ENCODE data around the gene EGFL7. TPM values are rescaled to one million over a fixed set of nuclear protein-coding genes. Genes with fewer than 3 reads are reported as not detected.

EGFL7 gene
- total and polyA plus RNA-seq, 7 donors: 6.0 to 75.6 (median 43.4) TPM

GRCh38 chr9:136685790-136686533 lies 23.2 kb downstream of the EGFL7 start:
- H3K9me3 ChIP-seq: no peaks in the 10 kb centered on the region
- intact Hi-C loops (cut with DNase I): loop anchor here (2.0 kb wide), 1 partner anchor 41 kb away; no protein-coding TSS in a partner anchor

GRCh38 chr9:136686534-136686793 lies 23.7 kb downstream of the EGFL7 start:
- no peaks in the 10 kb centered on the region for H3K36me3 ChIP-seq
- H3K9me3 ChIP-seq: no peaks in the 10 kb centered on the region
- H3K4me1 ChIP-seq: peaks cover 0 to 48% (median 42%) of the 10 kb centered on the region in 4 donors
- no peak for TF ChIP-seq EP300 (IDR thresholded peaks at IDR 0.05)
- peak overlapping the region; percentile 67 to 88 (median 72) for H3K4me3 ChIP-seq
- intact Hi-C loops (cut with DNase I): loop anchor here (2.0 kb wide), 1 partner anchor 40 kb away; no protein-coding TSS in a partner anchor
- DNase-seq: no peak
- WGBS, 2 donors: 1% methylated on average over 20 of the region's 20 CpGs
- H3K27me3 ChIP-seq: no peaks in the 10 kb centered on the region
- peak overlapping the region; percentile 78 to 88 (median 84) for H3K27ac ChIP-seq

More at GRCh38 chr9:136685790-136686533, 23.2 kb downstream of the EGFL7 start:
- DNase-seq: no peak
- 28 to 45% methylated on average over 19 of the region's 19 CpGs for WGBS, 2 donors
- peak overlapping the region; percentile 78 to 88 (median 84) for H3K27ac ChIP-seq
- peak overlapping the region; percentile 67 to 88 (median 72) for H3K4me3 ChIP-seq
- TF ChIP-seq CTCF (IDR thresholded peaks at IDR 0.05) (no peak), POLR2A (IDR thresholded peaks at IDR 0.05) (no peak), POLR2AphosphoS5 (IDR thresholded peaks at IDR 0.05) (no peak), EP300 (IDR thresholded peaks at IDR 0.05) (no peak)
- H3K36me3 ChIP-seq: no peaks in the 10 kb centered on the region
- H3K27me3 ChIP-seq: no peaks in the 10 kb centered on the region
- H3K4me1 ChIP-seq: peaks cover 0 to 43% (median 38%) of the 10 kb centered on the region in 4 donors

- intact Hi-C loops (cut with DNase I): loop anchor here (2.0 kb wide), 1 partner anchor 40 kb away; no protein-coding TSS in a partner anchor
Measured at GRCh38 chr9:136686794-136687711, 24.3 kb downstream of the EGFL7 start, which contains the start of gene AGPAT2. AGPAT2 (minus strand) TSS chr9:136687457; CDS start chr9:136687357, 100 bp downstream.

GRCh38 chr9:136687721-136688223 lies 25.1 kb downstream of the EGFL7 start:
- TF ChIP-seq CTCF (IDR thresholded peaks at IDR 0.05) (no peak), POLR2A (IDR thresholded peaks at IDR 0.05) (no peak), EP300 (IDR thresholded peaks at IDR 0.05) (no peak)
- intact Hi-C loops (cut with DNase I): loop anchor here (2.0 kb wide), 1 partner anchor 39 kb away; no protein-coding TSS in a partner anchor
- Histone ChIP-seq H3K4me1 (peaks cover 0 to 49% (median 44%) of the 10 kb centered on the region in 4 donors), H3K27ac (peak overlapping the region; percentile 78 to 88 (median 84)), H3K4me3 (peak overlapping the region; percentile 67 to 88 (median 72)), H3K27me3 (no peaks in the 10 kb centered on the region), H3K9me3 (no peaks in the 10 kb centered on the region), H3K36me3 (no peaks in the 10 kb centered on the region)
- DNase-seq: no peak
- WGBS, 2 donors: 3 to 19% methylated on average over 37 of the region's 37 CpGs

More at GRCh38 chr9:136686794-136687711, 24.3 kb downstream of the EGFL7 start, which contains the start of gene AGPAT2:
- no peaks in the 10 kb centered on the region for H3K9me3 ChIP-seq
- TF ChIP-seq EP300 (IDR thresholded peaks at IDR 0.05): no peak
- peak; percentile 11 to 55 (median 30) for TF ChIP-seq POLR2AphosphoS5 (IDR thresholded peaks at IDR 0.05)
- WGBS, 2 donors: 1% methylated on average over 106 of the region's 106 CpGs
- H3K27ac ChIP-seq: peak within 1 kb of the TSS; percentile 78 to 88 (median 84)
- peaks cover 0 to 49% (median 44%) of the 10 kb centered on the region in 4 donors for H3K4me1 ChIP-seq
- peak within 1 kb of the TSS; percentile 67 to 88 (median 72) for H3K4me3 ChIP-seq
- no peaks in the 10 kb centered on the region for H3K27me3 ChIP-seq
- DNase-seq: peak; percentile 83
- no peaks in the 10 kb centered on the region for H3K36me3 ChIP-seq

- peaks cover 0 to 49% (median 44%) of the 10 kb centered on the region in 4 donors for H3K4me1 ChIP-seq
- intact Hi-C loops (cut with DNase I): no loop called here
- DNase-seq: no peak
- 60 to 69% methylated on average over 21 of the region's 21 CpGs for WGBS, 2 donors
- no peak overlapping the region for H3K4me3 ChIP-seq
- TF ChIP-seq POLR2AphosphoS5 (IDR thresholded peaks at IDR 0.05) (no peak), EP300 (IDR thresholded peaks at IDR 0.05) (no peak), CTCF (IDR thresholded peaks at IDR 0.05) (no peak), POLR2A (IDR thresholded peaks at IDR 0.05) (no peak)
- no peaks in the 10 kb centered on the region for H3K9me3 ChIP-seq
- H3K27ac ChIP-seq: peak overlapping the region; percentile 78 to 88 (median 84)
- H3K27me3 ChIP-seq: no peaks in the 10 kb centered on the region
- no peaks in the 10 kb centered on the region for H3K36me3 ChIP-seq
Measured at GRCh38 chr9:136688274-136689107, 25.8 kb downstream of the EGFL7 start.

Measured in sigmoid colon (tissue), 7 donors.